IMR-90 (cell line): ENCODE results near the gene NHLRC2. TPM values are rescaled to one million over a fixed set of nuclear protein-coding genes. Genes with fewer than 3 reads are reported as not detected.

Experiments
- ATAC-seq: fragments of 200-7000 bp; cut with Tn5 transposase; 2 replicates; pipeline ENCODE4 v1.9.1; 2020; ENCODE audit warnings: low read depth, mild to moderate bottlenecking, moderate library complexity
- BruUV-seq: library from RNA; stranded (reverse); fragments of 400-500 nt; replicated peaks from 2 replicates; lab custom pipeline; 2021; lab: Mats Ljungman, UMichigan
- CTCF ChIA-PET: fragments of 300-600 bp; formaldehyde crosslinking; extraction: SDS; loops from one replicate; lab custom pipeline; 2021; ENCODE audit warnings: antibody characterized with exemption; lab: Yijun Ruan, JAX
- POLR2A ChIA-PET: fragments of 300-600 bp; sonication (Branson Sonifier 250); formaldehyde crosslinking; loops from one replicate; lab custom pipeline; 2022; ENCODE audit warnings: antibody characterized with exemption; ENCODE audit not compliant: unreplicated experiment; lab: Charles Lee
- DNase-seq: peaks from one replicate; pipeline ENCODE4 v3.0.0; 2013
- H2AFZ ChIP-seq: replicated peaks from 2 replicates; pipeline ENCODE3; 2013; ENCODE audit warnings: low read length, mild to moderate bottlenecking; ENCODE audit not compliant: poor library complexity
- H2AK5ac ChIP-seq: 2 replicates; pipeline ENCODE4 v1.6.1; 2013; ENCODE audit warnings: low read depth, low read length, inconsistent platforms
- H2AK9ac ChIP-seq: replicated peaks from 2 replicates; pipeline ENCODE3; 2013; ENCODE audit warnings: mild to moderate bottlenecking, low read depth, low read length, moderate library complexity; ENCODE audit not compliant: poor library complexity
- H2BK120ac ChIP-seq: 2 replicates; pipeline ENCODE4 v1.6.1; 2013; ENCODE audit warnings: low read depth, low read length, inconsistent platforms
- H2BK15ac ChIP-seq: 3 replicates; pipeline ENCODE4 v1.6.1; 2013; ENCODE audit warnings: low read depth, low read length, inconsistent platforms
- H2BK20ac ChIP-seq: 2 replicates; pipeline ENCODE4 v1.6.1; 2013; ENCODE audit warnings: low read depth, mild to moderate bottlenecking, inconsistent platforms, low read length, moderate library complexity
- H2BK5ac ChIP-seq: 2 replicates; pipeline ENCODE4 v1.6.1; 2013; ENCODE audit warnings: mild to moderate bottlenecking, low read depth, low read length, inconsistent platforms; ENCODE audit not compliant: poor library complexity, severe bottlenecking
- H3K14ac ChIP-seq: replicated peaks from 2 replicates; pipeline ENCODE4 v1.6.1; 2013; ENCODE audit warnings: low read depth, low read length, inconsistent platforms
- H3K18ac ChIP-seq: 2 replicates; pipeline ENCODE4 v1.6.1; 2013; ENCODE audit warnings: low read depth, low read length, control low read depth
- H3K23ac ChIP-seq: 2 replicates; pipeline ENCODE4 v1.6.1; 2013; ENCODE audit warnings: low read depth, low read length, inconsistent platforms
- H3K27ac ChIP-seq: 2 replicates; pipeline ENCODE4 v1.5.1; 2013; ENCODE audit warnings: mild to moderate bottlenecking, control low read depth, low read length; ENCODE audit not compliant: insufficient read depth
- H3K27me3 ChIP-seq: 2 replicates; pipeline ENCODE4 v1.6.1; 2013; ENCODE audit warnings: low read length; ENCODE audit not compliant: control insufficient read depth, insufficient read depth
- H3K36me3 ChIP-seq: 2 replicates; pipeline ENCODE4 v1.6.1; 2013; ENCODE audit warnings: low read length, mixed read lengths; ENCODE audit not compliant: control insufficient read depth, insufficient read depth
- H3K4ac ChIP-seq: 2 replicates; pipeline ENCODE4 v1.6.1; 2013; ENCODE audit warnings: low read depth, low read length, inconsistent platforms
- H3K4me1 ChIP-seq: 2 replicates; pipeline ENCODE4 v1.6.1; 2013; ENCODE audit warnings: low read length, mixed read lengths; ENCODE audit not compliant: control insufficient read depth, insufficient read depth
- H3K4me2 ChIP-seq: 2 replicates; pipeline ENCODE4 v1.6.1; 2013; ENCODE audit warnings: low read depth, mild to moderate bottlenecking, control low read depth, low read length, moderate library complexity
- H3K4me3 ChIP-seq: 2 replicates; pipeline ENCODE4 v1.5.1; 2013; ENCODE audit warnings: low read depth, mild to moderate bottlenecking, control low read depth, low read length, moderate library complexity; ENCODE audit not compliant: insufficient read depth
- H3K56ac ChIP-seq: 2 replicates; pipeline ENCODE4 v1.6.1; 2013; ENCODE audit warnings: low read length, inconsistent platforms; ENCODE audit not compliant: insufficient read depth; ENCODE audit errors: extremely low read depth
- H3K79me1 ChIP-seq, 2 experiments: 2 replicates each; pipeline ENCODE4 v1.6.1; 2013; ENCODE audit warnings: low read length in 2 of 2, inconsistent platforms in 1 of 2, low read depth in 1 of 2
- H3K9ac ChIP-seq: 2 replicates; pipeline ENCODE4 v1.6.1; 2013; ENCODE audit warnings: low read depth, low read length, control low read depth
- H3K9me1 ChIP-seq: 2 replicates; pipeline ENCODE4 v1.6.1; 2013; ENCODE audit warnings: low read length, inconsistent platforms; ENCODE audit not compliant: insufficient read depth
- H3K9me3 ChIP-seq: 2 replicates; pipeline ENCODE4 v1.6.1; 2013; ENCODE audit warnings: low read length; ENCODE audit not compliant: control insufficient read depth, insufficient read depth
- H4K20me1 ChIP-seq: 2 replicates; pipeline ENCODE4 v1.6.1; 2013; ENCODE audit warnings: low read length, inconsistent platforms; ENCODE audit not compliant: insufficient read depth
- H4K5ac ChIP-seq: 2 replicates; pipeline ENCODE4 v1.6.1; 2013; ENCODE audit warnings: mild to moderate bottlenecking, low read depth, low read length, control low read depth
- H4K8ac ChIP-seq, 2 experiments: 2 replicates each; pipeline ENCODE4 v1.6.1; 2013; ENCODE audit warnings: low read depth in 2 of 2, low read length in 2 of 2, control low read depth in 1 of 2, inconsistent platforms in 1 of 2
- H4K91ac ChIP-seq: 2 replicates; pipeline ENCODE4 v1.6.1; 2013; ENCODE audit warnings: low read depth, low read length, inconsistent platforms; ENCODE audit not compliant: insufficient read depth
- CHD1 ChIP-seq: IDR thresholded peaks from 2 replicates; pipeline ENCODE4 v1.6.1; 2012; ENCODE audit warnings: low read depth, low read length, improper control_type of control experiment
- ELK1 ChIP-seq: fragments of 150-350 bp; IDR thresholded peaks from 2 replicates; pipeline ENCODE4 v1.6.1; 2016; ENCODE audit warnings: low read depth, mild to moderate bottlenecking, low read length, moderate library complexity, borderline replicate concordance
- FOS ChIP-seq: fragments of 150-350 bp; IDR thresholded peaks from 2 replicates; pipeline ENCODE4 v1.6.1; 2016; ENCODE audit warnings: low read depth, low read length
- MAFK ChIP-seq: IDR thresholded peaks from 2 replicates; pipeline ENCODE4 v1.6.1; 2012; ENCODE audit warnings: low read depth, low read length, improper control_type of control experiment
- MAZ ChIP-seq: IDR thresholded peaks from 2 replicates; pipeline ENCODE4 v1.6.1; 2012; ENCODE audit warnings: low read depth, mild to moderate bottlenecking, low read length, improper control_type of control experiment, moderate library complexity, borderline replicate concordance
- NFE2L2 ChIP-seq: fragments of 150-350 bp; IDR thresholded peaks from 2 replicates; pipeline ENCODE4 v1.6.1; 2016; ENCODE audit warnings: low read depth, mild to moderate bottlenecking, low read length
- RCOR1 ChIP-seq: IDR thresholded peaks from 2 replicates; pipeline ENCODE4 v1.6.1; 2012; ENCODE audit warnings: mild to moderate bottlenecking, low read length, improper control_type of control experiment; ENCODE audit not compliant: insufficient replicate concordance
- RFX5 ChIP-seq: IDR thresholded peaks from 2 replicates; pipeline ENCODE4 v1.8.0; 2012; ENCODE audit warnings: low read depth, mild to moderate bottlenecking, low read length, moderate library complexity
- SMC3 ChIP-seq: fragments of 150-350 bp; IDR thresholded peaks from 2 replicates; pipeline ENCODE4 v1.6.1; 2016; ENCODE audit warnings: low read depth, mild to moderate bottlenecking, antibody characterized with exemption, low read length, moderate library complexity
- USF2 ChIP-seq: fragments of 150-350 bp; IDR thresholded peaks from 2 replicates; pipeline ENCODE4 v1.6.1; 2017; ENCODE audit warnings: mild to moderate bottlenecking, antibody characterized with exemption, low read length, low read depth
- WGBS, 2 experiments: methylation state at CpG; one replicate each; pipeline versions ENCODE4 v1.1.5 to v1.1.7; 2013; ENCODE audit warnings: missing lambda C conversion rate in 2 of 2; ENCODE audit not compliant: insufficient read length in 1 of 2; ENCODE audit errors: extremely low coverage in 2 of 2; 5-methylcytosine and 5-hydroxymethylcytosine counted together
- dilution Hi-C: fragments of 300-500 bp; cut with HindIII; formaldehyde crosslinking; loops from one replicate; pipeline ENCODE4 v1.14.3; 2018; ENCODE audit warnings: low sequenced_read_pairs; ENCODE audit not compliant: unreplicated experiment
- in situ Hi-C: fragments of 300-500 bp; cut with MboI; formaldehyde crosslinking; loops from 3 replicates; pipeline ENCODE4 v1.14.3; 2019; ENCODE audit warnings: low sequenced_read_pairs, inconsistent platforms, mixed read lengths
- intact Hi-C: fragments of 100-400 bp; cut with micrococcal nuclease; formaldehyde crosslinking; loops from 2 replicates; pipeline ENCODE4 v1.10.0; 2022
- polyA plus RNA-seq, 3 experiments: library from polyadenylated mRNA; depleted of rRNA; stranded (reverse); fragments of >200 nt; gene quantifications; 2 replicates each; pipeline ENCODE4 v1.2.3, GENCODE V29; 2012; ENCODE audit warnings: low replicate concordance in 1 of 3
- total RNA-seq: library from RNA; depleted of rRNA; stranded (reverse); fragments of >200 nt; gene quantifications from 2 replicates; pipeline ENCODE4 v1.2.3, GENCODE V29; 2012

Gene NHLRC2
- total and polyA plus RNA-seq, 2 of the 4 experiments (the other 2 are of a cell fraction): 3.0 to 11.8 TPM

GRCh38 chr10:113859261-113859660, 4.8 kb downstream of the NHLRC2 start:
- H3K27ac ChIP-seq: no peak overlapping the region
- no peak overlapping the region for H4K8ac ChIP-seq
- H4K91ac ChIP-seq: no peak overlapping the region
- no peaks in the 10 kb centered on the region for H3K9me1 ChIP-seq
- H3K9ac ChIP-seq: no peak overlapping the region
- H3K14ac ChIP-seq: no peak overlapping the region
- H2BK5ac ChIP-seq: no peak overlapping the region
- H3K4me1 ChIP-seq: no peaks in the 10 kb centered on the region; the same call in 1 of the 2 replicates
- H2AFZ ChIP-seq: no peak overlapping the region
- no peak overlapping the region for H2AK5ac ChIP-seq
- H3K56ac ChIP-seq: no peak overlapping the region
- no peak overlapping the region for H2AK9ac ChIP-seq
- TF ChIP-seq USF2 (no peak), CHD1 (no peak), MAFK (no peak), SMC3 (no peak), ELK1 (no peak), RCOR1 (no peak), RFX5 (no peak), MAZ (no peak), NFE2L2 (no peak), FOS (no peak)
- H3K4me2 ChIP-seq: no peak overlapping the region
- H3K4ac ChIP-seq: no peak overlapping the region
- no peak overlapping the region for H3K23ac ChIP-seq
- intact Hi-C loops (no loop called here), in situ Hi-C loops (no loop called here), dilution Hi-C loops (no loop called here)
- POLR2A ChIA-PET: no interaction called here
- H3K27me3 ChIP-seq: no peaks in the 10 kb centered on the region
- no peak overlapping the region for H2BK120ac ChIP-seq
- H3K79me1 ChIP-seq: peaks cover 10 to 25% of the 10 kb centered on the region in 2 experiments
- H3K36me3 ChIP-seq: peaks cover 4% of the 10 kb centered on the region; the same call in 1 of the 2 replicates
- WGBS, 2 experiments: no CpG with 5 or more reads among the region's 2 CpGs
- H4K5ac ChIP-seq: no peak overlapping the region
- H3K9me3 ChIP-seq: no peaks in the 10 kb centered on the region
- H2BK15ac ChIP-seq: no peak overlapping the region
- no peak for DNase-seq
- CTCF ChIA-PET: no interaction called here
- H3K18ac ChIP-seq: no peak overlapping the region
- no peaks in the 10 kb centered on the region for H4K20me1 ChIP-seq
- no peak for ATAC-seq
- no peak overlapping the region for H2BK20ac ChIP-seq
- H3K4me3 ChIP-seq: no peak overlapping the region
- no TSS peak for BruUV-seq
